Measurements from ENCODE around the gene CDH4. TPM values are rescaled to one million over a fixed set of nuclear protein-coding genes. Genes with fewer than 3 reads are reported as not detected.

Gene CDH4
- total and polyA plus RNA-seq, 9 of the 15 experiments (the other 6 are each of a cell fraction or from before 2014, with no cell fraction given): 0.04 TPM; not detected in 8

DNA sequence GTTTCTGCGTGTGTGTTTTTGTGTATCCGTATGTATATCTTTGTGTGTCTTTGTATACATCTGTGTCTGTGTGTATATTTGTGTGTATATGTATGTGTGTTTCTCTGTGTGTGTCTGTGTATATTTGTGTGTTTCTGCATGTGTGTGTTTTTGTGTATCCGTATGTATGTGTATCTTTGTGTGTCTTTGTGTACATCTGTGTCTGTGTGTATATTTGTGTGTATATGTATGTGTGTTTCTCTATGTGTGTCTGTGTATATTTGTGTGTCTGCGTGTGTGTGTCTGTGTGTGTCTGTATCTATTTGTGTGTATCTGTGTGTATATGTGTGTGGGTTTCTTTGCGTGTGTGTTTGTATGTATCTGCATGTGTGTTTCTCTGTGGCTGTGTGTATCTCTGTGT is 192.6 kb downstream of the CDH4 start (continued):
- TF ChIP-seq, protein P1, sequence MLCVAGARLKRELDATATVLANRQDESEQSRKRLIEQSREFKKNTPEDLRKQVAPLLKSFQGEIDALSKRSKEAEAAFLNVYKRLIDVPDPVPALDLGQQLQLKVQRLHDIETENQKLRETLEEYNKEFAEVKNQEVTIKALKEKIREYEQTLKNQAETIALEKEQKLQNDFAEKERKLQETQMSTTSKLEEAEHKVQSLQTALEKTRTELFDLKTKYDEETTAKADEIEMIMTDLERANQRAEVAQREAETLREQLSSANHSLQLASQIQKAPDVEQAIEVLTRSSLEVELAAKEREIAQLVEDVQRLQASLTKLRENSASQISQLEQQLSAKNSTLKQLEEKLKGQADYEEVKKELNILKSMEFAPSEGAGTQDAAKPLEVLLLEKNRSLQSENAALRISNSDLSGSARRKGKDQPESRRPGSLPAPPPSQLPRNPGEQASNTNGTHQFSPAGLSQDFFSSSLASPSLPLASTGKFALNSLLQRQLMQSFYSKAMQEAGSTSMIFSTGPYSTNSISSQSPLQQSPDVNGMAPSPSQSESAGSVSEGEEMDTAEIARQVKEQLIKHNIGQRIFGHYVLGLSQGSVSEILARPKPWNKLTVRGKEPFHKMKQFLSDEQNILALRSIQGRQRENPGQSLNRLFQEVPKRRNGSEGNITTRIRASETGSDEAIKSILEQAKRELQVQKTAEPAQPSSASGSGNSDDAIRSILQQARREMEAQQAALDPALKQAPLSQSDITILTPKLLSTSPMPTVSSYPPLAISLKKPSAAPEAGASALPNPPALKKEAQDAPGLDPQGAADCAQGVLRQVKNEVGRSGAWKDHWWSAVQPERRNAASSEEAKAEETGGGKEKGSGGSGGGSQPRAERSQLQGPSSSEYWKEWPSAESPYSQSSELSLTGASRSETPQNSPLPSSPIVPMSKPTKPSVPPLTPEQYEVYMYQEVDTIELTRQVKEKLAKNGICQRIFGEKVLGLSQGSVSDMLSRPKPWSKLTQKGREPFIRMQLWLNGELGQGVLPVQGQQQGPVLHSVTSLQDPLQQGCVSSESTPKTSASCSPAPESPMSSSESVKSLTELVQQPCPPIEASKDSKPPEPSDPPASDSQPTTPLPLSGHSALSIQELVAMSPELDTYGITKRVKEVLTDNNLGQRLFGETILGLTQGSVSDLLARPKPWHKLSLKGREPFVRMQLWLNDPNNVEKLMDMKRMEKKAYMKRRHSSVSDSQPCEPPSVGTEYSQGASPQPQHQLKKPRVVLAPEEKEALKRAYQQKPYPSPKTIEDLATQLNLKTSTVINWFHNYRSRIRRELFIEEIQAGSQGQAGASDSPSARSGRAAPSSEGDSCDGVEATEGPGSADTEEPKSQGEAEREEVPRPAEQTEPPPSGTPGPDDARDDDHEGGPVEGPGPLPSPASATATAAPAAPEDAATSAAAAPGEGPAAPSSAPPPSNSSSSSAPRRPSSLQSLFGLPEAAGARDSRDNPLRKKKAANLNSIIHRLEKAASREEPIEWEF (CRISPR knock-in tag; IDR thresholded peaks at IDR 0.05): no peak
- no peak for TF ChIP-seq BMI1 (IDR thresholded peaks at IDR 0.05; ENCODE audit: low read length)
- no peak for TF ChIP-seq ZNF384 (IDR thresholded peaks at IDR 0.05; ENCODE audit: low read depth, low read length)
- no peak for TF ChIP-seq TCFL5 (CRISPR knock-in tag; conservative IDR thresholded peaks at IDR 0.05)
- TF ChIP-seq ZNF124 (CRISPR knock-in tag; IDR thresholded peaks at IDR 0.05): no peak
- no peak for TF ChIP-seq ZKSCAN3 (CRISPR knock-in tag; IDR thresholded peaks at IDR 0.05)
- TF ChIP-seq SAFB2 (IDR thresholded peaks at IDR 0.05; ENCODE audit: borderline replicate concordance, low read depth, low read length, severe bottlenecking): no peak

DNA sequence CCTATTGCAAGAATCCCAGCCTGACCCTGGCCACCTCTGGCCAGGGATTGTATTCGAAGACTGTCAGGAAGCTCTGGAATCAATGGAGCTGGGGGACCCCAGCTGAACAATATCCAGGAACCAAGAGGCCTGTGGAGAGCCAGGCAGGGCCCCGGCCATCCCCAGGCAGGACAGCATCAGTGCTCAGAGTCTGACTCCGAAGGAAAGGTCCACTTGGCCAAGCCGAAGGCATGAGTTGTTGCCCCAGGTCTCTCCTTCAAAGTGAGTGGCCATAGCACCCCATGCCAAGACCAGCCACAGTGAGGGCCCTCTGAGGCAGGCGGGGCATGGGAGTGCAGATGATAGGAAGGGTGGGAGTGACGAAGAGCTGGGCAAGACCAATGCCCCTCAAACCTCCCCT is 193.1 kb downstream of the CDH4 start:
- FAIRE-seq: no peak
- H3K79me2 ChIP-seq (ENCODE audit: control insufficient read depth, insufficient read depth, low read length): no peaks in the 10 kb centered on the region
- no peak overlapping the region for H3K4me2 ChIP-seq (ENCODE audit: insufficient read depth, low read length)
- H3K27ac ChIP-seq (ENCODE audit: extremely low read depth, low read depth, low read length): no peak overlapping the region
- no peaks in the 10 kb centered on the region for H3K9me1 ChIP-seq (ENCODE audit: control insufficient read depth, insufficient read depth, low read length)
- no peak for ATAC-seq
- no peaks in the 10 kb centered on the region for H3K36me3 ChIP-seq (ENCODE audit: control insufficient read depth, insufficient read depth, low read length)
- no peak overlapping the region for H3K9ac ChIP-seq (ENCODE audit: insufficient read depth in 1 of 2, low read depth in 2 of 2, low read length in 2 of 2)
- intact Hi-C loops (cut with micrococcal nuclease) (no loop called here), in situ Hi-C loops (cut with MboI) (no loop called here)
- POLR2A ChIA-PET: no interaction called here
- H3K4me3 ChIP-seq: no peak overlapping the region
- no peaks in the 10 kb centered on the region for H3K9me3 ChIP-seq (replicated peaks; ENCODE audit: control insufficient read depth, insufficient read depth, low read depth, low read length)
- 7% methylated on average over 6 of the region's 6 CpGs for WGBS (ENCODE audit: insufficient coverage, low coverage, missing lambda C conversion rate)
- no peak for DNase-seq (ENCODE audit: extremely low read depth in 1 of 4, low spot score in 3 of 4)
- no TSS peak for BruUV-seq (replicated peaks)
- no peaks in the 10 kb centered on the region for H4K20me1 ChIP-seq (replicated peaks; ENCODE audit: control insufficient read depth, insufficient read depth, low read length)
- peaks cover 0 to 12% of the 10 kb centered on the region in 2 experiments; a peak in 2 of 5 replicates for H3K27me3 ChIP-seq (ENCODE audit: control insufficient read depth in 2 of 2, insufficient read depth in 2 of 2, low read length in 2 of 2)
- H3K4me1 ChIP-seq (replicated peaks in 1 of 2; ENCODE audit: control insufficient read depth in 2 of 2, insufficient read depth in 2 of 2, low read length in 2 of 2): no peaks in the 10 kb centered on the region
- no peak overlapping the region for H2AFZ ChIP-seq (ENCODE audit: low read depth, low read length)
- CTCF ChIA-PET (ENCODE audit: low intra/inter-chr PET ratio): no interaction called here
- TF ChIP-seq MCM2 (IDR thresholded peaks at IDR 0.05; ENCODE audit: low read depth): no peak
- TF ChIP-seq, protein P2, sequence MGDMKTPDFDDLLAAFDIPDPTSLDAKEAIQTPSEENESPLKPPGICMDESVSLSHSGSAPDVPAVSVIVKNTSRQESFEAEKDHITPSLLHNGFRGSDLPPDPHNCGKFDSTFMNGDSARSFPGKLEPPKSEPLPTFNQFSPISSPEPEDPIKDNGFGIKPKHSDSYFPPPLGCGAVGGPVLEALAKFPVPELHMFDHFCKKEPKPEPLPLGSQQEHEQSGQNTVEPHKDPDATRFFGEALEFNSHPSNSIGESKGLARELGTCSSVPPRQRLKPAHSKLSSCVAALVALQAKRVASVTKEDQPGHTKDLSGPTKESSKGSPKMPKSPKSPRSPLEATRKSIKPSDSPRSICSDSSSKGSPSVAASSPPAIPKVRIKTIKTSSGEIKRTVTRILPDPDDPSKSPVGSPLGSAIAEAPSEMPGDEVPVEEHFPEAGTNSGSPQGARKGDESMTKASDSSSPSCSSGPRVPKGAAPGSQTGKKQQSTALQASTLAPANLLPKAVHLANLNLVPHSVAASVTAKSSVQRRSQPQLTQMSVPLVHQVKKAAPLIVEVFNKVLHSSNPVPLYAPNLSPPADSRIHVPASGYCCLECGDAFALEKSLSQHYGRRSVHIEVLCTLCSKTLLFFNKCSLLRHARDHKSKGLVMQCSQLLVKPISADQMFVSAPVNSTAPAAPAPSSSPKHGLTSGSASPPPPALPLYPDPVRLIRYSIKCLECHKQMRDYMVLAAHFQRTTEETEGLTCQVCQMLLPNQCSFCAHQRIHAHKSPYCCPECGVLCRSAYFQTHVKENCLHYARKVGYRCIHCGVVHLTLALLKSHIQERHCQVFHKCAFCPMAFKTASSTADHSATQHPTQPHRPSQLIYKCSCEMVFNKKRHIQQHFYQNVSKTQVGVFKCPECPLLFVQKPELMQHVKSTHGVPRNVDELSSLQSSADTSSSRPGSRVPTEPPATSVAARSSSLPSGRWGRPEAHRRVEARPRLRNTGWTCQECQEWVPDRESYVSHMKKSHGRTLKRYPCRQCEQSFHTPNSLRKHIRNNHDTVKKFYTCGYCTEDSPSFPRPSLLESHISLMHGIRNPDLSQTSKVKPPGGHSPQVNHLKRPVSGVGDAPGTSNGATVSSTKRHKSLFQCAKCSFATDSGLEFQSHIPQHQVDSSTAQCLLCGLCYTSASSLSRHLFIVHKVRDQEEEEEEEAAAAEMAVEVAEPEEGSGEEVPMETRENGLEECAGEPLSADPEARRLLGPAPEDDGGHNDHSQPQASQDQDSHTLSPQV (IDR thresholded peaks at IDR 0.05): no peak
- no peak for TF ChIP-seq ETV6 (IDR thresholded peaks at IDR 0.05; ENCODE audit: borderline replicate concordance in 1 of 2, low read depth in 2 of 2, low read length in 1 of 2)
- TF ChIP-seq ETV6 (CRISPR knock-in tag; IDR thresholded peaks at IDR 0.05; ENCODE audit: borderline replicate concordance): no peak
- no peak for TF ChIP-seq ESRRB (CRISPR knock-in tag; IDR thresholded peaks at IDR 0.05; ENCODE audit: borderline replicate concordance)
- TF ChIP-seq JUND (IDR thresholded peaks at IDR 0.05; ENCODE audit: borderline replicate concordance, low read depth, low read length): no peak
- TF ChIP-seq JUND (tag; IDR thresholded peaks at IDR 0.05; ENCODE audit: borderline replicate concordance, low read depth, low read length): no peak
